ENCODE measurements around the gene CDON. TPM values are rescaled to one million over a fixed set of nuclear protein-coding genes. Genes with fewer than 3 reads are reported as not detected.

Gene CDON
- polyA plus RNA-seq, 1 of the 3 experiments (the other 2 are of a cell fraction), result 3.7 TPM

GRCh38 chr11:125932301-125932700 is 130.4 kb downstream of the CDON start (continued):
- TF ChIP-seq, protein P1, sequence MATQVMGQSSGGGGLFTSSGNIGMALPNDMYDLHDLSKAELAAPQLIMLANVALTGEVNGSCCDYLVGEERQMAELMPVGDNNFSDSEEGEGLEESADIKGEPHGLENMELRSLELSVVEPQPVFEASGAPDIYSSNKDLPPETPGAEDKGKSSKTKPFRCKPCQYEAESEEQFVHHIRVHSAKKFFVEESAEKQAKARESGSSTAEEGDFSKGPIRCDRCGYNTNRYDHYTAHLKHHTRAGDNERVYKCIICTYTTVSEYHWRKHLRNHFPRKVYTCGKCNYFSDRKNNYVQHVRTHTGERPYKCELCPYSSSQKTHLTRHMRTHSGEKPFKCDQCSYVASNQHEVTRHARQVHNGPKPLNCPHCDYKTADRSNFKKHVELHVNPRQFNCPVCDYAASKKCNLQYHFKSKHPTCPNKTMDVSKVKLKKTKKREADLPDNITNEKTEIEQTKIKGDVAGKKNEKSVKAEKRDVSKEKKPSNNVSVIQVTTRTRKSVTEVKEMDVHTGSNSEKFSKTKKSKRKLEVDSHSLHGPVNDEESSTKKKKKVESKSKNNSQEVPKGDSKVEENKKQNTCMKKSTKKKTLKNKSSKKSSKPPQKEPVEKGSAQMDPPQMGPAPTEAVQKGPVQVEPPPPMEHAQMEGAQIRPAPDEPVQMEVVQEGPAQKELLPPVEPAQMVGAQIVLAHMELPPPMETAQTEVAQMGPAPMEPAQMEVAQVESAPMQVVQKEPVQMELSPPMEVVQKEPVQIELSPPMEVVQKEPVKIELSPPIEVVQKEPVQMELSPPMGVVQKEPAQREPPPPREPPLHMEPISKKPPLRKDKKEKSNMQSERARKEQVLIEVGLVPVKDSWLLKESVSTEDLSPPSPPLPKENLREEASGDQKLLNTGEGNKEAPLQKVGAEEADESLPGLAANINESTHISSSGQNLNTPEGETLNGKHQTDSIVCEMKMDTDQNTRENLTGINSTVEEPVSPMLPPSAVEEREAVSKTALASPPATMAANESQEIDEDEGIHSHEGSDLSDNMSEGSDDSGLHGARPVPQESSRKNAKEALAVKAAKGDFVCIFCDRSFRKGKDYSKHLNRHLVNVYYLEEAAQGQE (IDR thresholded peaks at IDR 0.05; ENCODE audit: low read depth, low read length), result no peak
- no peak for TF ChIP-seq TCF12 (IDR thresholded peaks at IDR 0.05)
- no peak for TF ChIP-seq MXI1 (IDR thresholded peaks at IDR 0.05; ENCODE audit: low read depth, low read length)
- TF ChIP-seq SMC3 (IDR thresholded peaks at IDR 0.05; ENCODE audit: low read depth, low read length), result no peak

DNA sequence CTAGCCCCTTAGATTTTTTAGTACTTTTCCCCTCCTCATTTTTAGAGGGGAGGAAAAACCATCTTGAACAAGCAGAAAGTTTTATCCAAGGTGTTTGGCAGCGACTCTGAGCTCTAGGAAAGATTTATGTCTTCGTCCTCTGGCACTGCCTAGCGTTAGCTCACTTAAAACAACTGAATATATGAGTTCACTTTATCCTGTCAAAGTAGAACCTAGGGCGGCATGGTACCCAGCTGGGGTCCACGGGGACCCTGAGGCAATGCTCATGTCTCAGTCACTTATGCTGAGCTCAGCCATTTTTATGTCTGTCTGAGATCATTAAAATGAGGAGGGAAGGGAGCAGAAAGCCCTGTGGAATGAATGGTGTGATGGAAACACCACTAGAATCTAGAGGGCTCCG is 131.0 kb downstream of the CDON start:
- H3F3A ChIP-seq (replicated peaks; ENCODE audit: insufficient read depth), result no peaks in the 10 kb centered on the region
- ChIA-PET CTCF (interaction anchor here (1.5 to 4.2 kb wide), 4 partner anchors 8 to 262 kb away, joined by 5 to 26 read pairs (median 12); no protein-coding TSS in a partner anchor), POLR2A (no interaction called here)
- H3K36me3 ChIP-seq (replicated peaks in 1 of 2; ENCODE audit: control insufficient read depth in 1 of 2, insufficient read depth in 2 of 2, low read length in 1 of 2), result no peaks in the 10 kb centered on the region
- no peaks in the 10 kb centered on the region for H3K9me2 ChIP-seq
- no peak overlapping the region for H3K9ac ChIP-seq
- H3K4me2 ChIP-seq, result no peak overlapping the region
- 72% methylated on average over 6 of the region's 6 CpGs for WGBS (ENCODE audit: low lambda C conversion rate)
- H4K20me1 ChIP-seq (ENCODE audit: insufficient read depth), result no peaks in the 10 kb centered on the region
- H3K79me2 ChIP-seq (ENCODE audit: insufficient read depth), result no peaks in the 10 kb centered on the region
- no peaks in the 10 kb centered on the region for H3K9me3 ChIP-seq
- H3K27me3 ChIP-seq (ENCODE audit: insufficient read depth), result 0 out of 2 replicates have a peak, but pooled peaks cover 6% of the 10 kb centered on the region
- no peak overlapping the region for H3K4me3 ChIP-seq (ENCODE audit: low read depth in 2 of 2, low read length in 1 of 2)
- TF ChIP-seq RAD21 (IDR thresholded peaks at IDR 0.05; ENCODE audit: low read length) (no peak), EZH2phosphoT487 (IDR thresholded peaks at IDR 0.05; ENCODE audit: borderline replicate concordance, low read depth) (no peak), RXRA (IDR thresholded peaks at IDR 0.05; ENCODE audit: borderline replicate concordance, low read depth) (no peak), MXI1 (IDR thresholded peaks at IDR 0.05; ENCODE audit: low read depth, low read length) (no peak)
- H2AFZ ChIP-seq (ENCODE audit: low read depth), result no peak overlapping the region
- DNase-seq, result no peak
- H3K27ac ChIP-seq (ENCODE audit: low read depth in 2 of 2, low read length in 1 of 2), result no peak overlapping the region
- peaks cover 0 to 22% of the 10 kb centered on the region in 2 experiments; a peak in 2 of 4 replicates for H3K4me1 ChIP-seq (ENCODE audit: control insufficient read depth in 1 of 2, insufficient read depth in 2 of 2, low read depth in 1 of 2, low read length in 1 of 2)

DNA sequence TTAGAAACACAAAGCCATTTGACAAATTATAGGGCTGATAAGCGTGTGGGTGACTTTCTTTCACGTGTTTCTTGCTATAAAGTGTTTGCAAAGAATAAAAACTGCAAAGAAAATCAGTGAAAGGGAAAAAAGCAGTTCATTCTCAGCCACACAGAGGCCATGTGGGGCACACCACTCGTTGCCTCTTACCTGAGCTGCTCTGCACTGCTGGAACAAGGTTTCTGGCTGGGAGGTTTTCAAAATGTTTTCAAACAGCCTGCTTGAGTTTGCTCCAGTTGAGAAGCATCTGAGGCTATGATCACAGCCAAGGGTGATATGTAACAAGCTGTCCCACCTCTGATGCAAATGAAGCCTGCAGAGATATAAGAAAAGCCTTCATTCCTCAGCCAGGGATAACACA is 131.6 kb downstream of the CDON start:
- H3F3A ChIP-seq (replicated peaks; ENCODE audit: insufficient read depth), result no peaks in the 10 kb centered on the region
- no peak overlapping the region for H3K4me2 ChIP-seq
- H3K27me3 ChIP-seq (ENCODE audit: insufficient read depth), result 0 out of 2 replicates have a peak, but pooled peaks cover 6% of the 10 kb centered on the region
- no peaks in the 10 kb centered on the region for H3K9me3 ChIP-seq
- DNase-seq, result no peak
- H3K9ac ChIP-seq, result no peak overlapping the region
- H3K9me2 ChIP-seq, result no peaks in the 10 kb centered on the region
- ChIA-PET POLR2A (no interaction called here), CTCF (interaction anchor here (1.5 to 4.2 kb wide), 4 partner anchors 8 to 263 kb away, joined by 5 to 26 read pairs (median 12); no protein-coding TSS in a partner anchor)
- H3K27ac ChIP-seq (ENCODE audit: low read depth in 2 of 2, low read length in 1 of 2), result no peak overlapping the region
- WGBS (ENCODE audit: low lambda C conversion rate), result 45% methylated on average over 3 of the region's 3 CpGs
- H3K79me2 ChIP-seq (ENCODE audit: insufficient read depth), result no peaks in the 10 kb centered on the region
- H3K4me1 ChIP-seq (ENCODE audit: control insufficient read depth in 1 of 2, insufficient read depth in 2 of 2, low read depth in 1 of 2, low read length in 1 of 2), result peaks cover 0 to 19% of the 10 kb centered on the region in 2 experiments; a peak in 2 of 4 replicates
- no peaks in the 10 kb centered on the region for H4K20me1 ChIP-seq (ENCODE audit: insufficient read depth)
- H3K36me3 ChIP-seq (replicated peaks in 1 of 2; ENCODE audit: control insufficient read depth in 1 of 2, insufficient read depth in 2 of 2, low read length in 1 of 2), result no peaks in the 10 kb centered on the region
- H3K4me3 ChIP-seq (ENCODE audit: low read depth in 2 of 2, low read length in 1 of 2), result no peak overlapping the region
- no peak overlapping the region for H2AFZ ChIP-seq (ENCODE audit: low read depth)
- TF ChIP-seq, protein P2, sequence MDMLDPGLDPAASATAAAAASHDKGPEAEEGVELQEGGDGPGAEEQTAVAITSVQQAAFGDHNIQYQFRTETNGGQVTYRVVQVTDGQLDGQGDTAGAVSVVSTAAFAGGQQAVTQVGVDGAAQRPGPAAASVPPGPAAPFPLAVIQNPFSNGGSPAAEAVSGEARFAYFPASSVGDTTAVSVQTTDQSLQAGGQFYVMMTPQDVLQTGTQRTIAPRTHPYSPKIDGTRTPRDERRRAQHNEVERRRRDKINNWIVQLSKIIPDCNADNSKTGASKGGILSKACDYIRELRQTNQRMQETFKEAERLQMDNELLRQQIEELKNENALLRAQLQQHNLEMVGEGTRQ (IDR thresholded peaks at IDR 0.05; ENCODE audit: borderline replicate concordance, low read depth, low read length), result no peak
- TF ChIP-seq MXI1 (IDR thresholded peaks at IDR 0.05; ENCODE audit: low read depth, low read length), result no peak
- no peak for TF ChIP-seq IRF3 (IDR thresholded peaks at IDR 0.05; ENCODE audit: low read depth, low read length)
- TF ChIP-seq FOXM1 (IDR thresholded peaks at IDR 0.05; ENCODE audit: low read depth), result no peak
- TF ChIP-seq EZH2phosphoT487 (IDR thresholded peaks at IDR 0.05; ENCODE audit: borderline replicate concordance, low read depth), result no peak
- TF ChIP-seq, protein P3, sequence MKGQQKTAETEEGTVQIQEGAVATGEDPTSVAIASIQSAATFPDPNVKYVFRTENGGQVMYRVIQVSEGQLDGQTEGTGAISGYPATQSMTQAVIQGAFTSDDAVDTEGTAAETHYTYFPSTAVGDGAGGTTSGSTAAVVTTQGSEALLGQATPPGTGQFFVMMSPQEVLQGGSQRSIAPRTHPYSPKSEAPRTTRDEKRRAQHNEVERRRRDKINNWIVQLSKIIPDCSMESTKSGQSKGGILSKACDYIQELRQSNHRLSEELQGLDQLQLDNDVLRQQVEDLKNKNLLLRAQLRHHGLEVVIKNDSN (IDR thresholded peaks at IDR 0.05; ENCODE audit: borderline replicate concordance, low read depth), result no peak
- no peak for TF ChIP-seq RAD21 (IDR thresholded peaks at IDR 0.05; ENCODE audit: low read length)
- TF ChIP-seq FOSL2 (IDR thresholded peaks at IDR 0.05; ENCODE audit: borderline replicate concordance, low read depth), result no peak
- no peak for TF ChIP-seq CTCF (IDR thresholded peaks at IDR 0.05)
- no peak for TF ChIP-seq FOXJ3 (CRISPR knock-in tag; IDR thresholded peaks at IDR 0.05)
- no peak for TF ChIP-seq YY1 (IDR thresholded peaks at IDR 0.05; ENCODE audit: low read depth)
- TF ChIP-seq EP300 (IDR thresholded peaks at IDR 0.05; ENCODE audit: borderline replicate concordance in 1 of 2, low read depth in 1 of 2, low read length in 1 of 2), result no peak
